Stimulated activated CD8-positive, alpha-beta memory T cell treated with anti-CD3 and anti-CD28 coated beads, Interleukin-7, amount 100 ng/mL, for 4 hours (primary cell): Measurements from ENCODE around the gene GCK.

ENCODE experiments used
- DNase-seq, 2 donors: peaks; one replicate each; pipeline ENCODE4 v3.0.0-alpha.2; 2020; ENCODE audit warnings: low read depth in 2 of 2

GCK gene

DNA sequence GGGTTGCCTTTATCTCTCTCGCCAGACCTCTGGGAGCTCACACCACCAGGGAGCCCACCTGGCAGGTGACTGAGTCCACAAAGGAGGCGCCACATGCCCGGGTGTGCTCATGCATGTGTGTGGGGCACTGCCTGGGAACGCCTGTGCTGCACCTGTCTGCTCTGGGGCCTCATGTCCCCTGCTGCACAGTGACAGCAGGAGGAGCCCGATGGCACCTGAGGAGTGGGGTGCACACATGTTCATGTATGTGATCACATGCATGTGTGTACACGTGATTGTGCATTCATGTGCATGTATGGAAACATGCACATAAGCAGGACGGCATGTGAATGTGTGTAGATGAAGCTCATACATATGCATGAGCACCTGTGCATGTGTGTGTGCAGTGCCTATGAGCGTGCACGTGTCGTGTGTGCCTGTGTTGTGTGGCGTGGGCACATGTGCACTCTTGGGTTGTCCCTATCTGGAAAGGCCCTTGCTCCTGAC is 33.6 kb upstream of the GCK start:
- no peak for DNase-seq

DNA sequence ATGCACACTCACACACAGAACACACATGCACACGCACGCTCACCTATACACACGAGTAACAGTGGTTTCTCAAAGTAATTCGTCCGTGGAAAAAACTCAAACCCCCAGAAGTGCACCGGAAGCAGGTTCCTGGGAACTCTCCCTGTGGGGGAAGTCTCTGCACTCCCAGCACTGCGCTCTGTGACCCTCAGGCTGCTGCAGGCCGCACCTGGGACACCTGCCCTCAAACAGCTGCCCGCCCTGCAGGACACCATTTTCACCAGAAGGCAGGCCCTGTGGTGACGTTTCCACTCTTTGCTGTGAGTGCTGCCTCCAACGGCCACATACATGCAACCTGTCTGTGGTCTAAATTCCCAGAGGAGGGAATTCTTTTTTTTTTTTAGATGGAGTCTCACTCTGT is 32.8 kb upstream of the GCK start:
- DNase-seq, result no peak

DNA sequence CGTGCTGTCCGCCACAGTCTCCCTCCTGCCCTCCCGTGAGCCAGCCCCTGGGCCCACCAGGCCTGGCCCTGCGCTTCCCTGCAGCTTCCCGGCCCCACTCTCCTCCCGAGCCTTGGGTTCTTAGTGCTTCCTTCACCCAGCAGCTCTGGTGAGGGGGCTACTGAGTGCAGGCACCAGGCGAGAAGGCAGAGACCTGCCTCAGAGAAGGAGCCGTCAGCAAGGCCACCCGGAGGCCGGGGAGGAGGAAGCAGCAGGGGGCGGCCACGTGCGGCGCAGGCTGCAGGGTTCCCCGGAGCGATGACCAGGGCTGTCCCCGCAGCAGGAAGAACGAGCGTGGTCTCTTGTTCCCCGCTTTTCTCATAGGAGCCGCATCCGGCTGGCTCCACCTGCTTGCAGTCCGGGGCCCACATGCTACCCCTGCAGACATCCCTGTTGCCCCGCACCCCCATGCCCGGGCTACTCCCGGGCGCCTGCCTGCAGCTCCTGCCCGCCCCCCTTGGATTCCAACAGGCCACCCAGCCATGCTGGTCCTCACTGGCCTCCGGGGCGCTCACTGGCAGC is 32.1 kb upstream of the GCK start:
- no peak for DNase-seq

DNA sequence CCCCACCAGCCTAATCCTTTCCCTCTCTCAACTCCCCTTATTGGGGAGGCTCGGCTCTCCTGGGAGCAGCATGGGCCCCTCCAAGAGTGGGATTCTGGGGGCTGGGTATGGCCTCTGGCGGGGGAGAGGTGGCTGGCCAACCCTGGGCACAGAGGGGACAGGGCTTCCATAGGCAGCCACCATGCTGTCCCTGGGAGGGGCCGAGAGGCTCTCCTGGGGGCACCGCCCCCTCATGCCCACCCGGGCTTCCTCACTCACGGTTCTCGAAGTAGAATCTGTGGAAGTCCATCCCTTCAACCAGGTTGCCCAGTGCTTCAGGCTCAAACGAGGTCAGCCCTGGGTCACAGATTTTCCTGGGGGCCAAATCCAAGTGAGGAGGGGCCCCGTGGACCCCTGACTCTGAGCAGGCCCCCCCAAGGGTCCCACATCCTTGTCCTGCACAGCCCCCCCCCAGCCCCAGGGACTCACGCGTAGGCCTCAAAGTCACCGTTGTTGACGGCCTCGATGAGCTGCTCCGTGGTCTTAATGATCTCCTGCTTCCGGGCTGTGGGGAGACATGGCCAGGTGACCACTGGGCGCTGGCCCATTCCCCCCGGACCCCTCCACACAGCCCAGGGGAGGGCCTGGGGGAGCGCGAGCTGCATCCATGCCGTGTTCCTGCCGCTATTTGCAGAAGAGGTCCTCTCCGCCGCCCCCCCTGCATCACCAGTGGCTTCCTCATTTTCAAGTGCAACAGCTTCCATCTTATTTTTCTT is 31.3 kb upstream of the GCK start:
- no peak for DNase-seq

DNA sequence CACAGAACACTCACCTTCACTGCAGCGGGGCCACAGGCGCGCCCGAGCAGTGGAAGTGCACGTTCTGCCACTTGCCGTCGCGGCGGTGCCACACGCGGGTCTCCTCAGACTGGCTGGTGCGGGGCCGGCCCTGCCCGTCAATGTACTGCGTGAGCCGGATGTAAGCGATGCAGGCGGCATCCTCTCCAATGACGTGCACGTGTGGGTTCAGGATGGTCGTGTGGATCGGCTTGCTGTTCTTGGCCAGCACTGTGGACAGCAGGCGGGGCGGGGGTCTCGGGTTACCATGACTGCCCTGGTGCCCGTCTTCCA is 30.8 kb upstream of the GCK start:
- DNase-seq, result no peak

DNA sequence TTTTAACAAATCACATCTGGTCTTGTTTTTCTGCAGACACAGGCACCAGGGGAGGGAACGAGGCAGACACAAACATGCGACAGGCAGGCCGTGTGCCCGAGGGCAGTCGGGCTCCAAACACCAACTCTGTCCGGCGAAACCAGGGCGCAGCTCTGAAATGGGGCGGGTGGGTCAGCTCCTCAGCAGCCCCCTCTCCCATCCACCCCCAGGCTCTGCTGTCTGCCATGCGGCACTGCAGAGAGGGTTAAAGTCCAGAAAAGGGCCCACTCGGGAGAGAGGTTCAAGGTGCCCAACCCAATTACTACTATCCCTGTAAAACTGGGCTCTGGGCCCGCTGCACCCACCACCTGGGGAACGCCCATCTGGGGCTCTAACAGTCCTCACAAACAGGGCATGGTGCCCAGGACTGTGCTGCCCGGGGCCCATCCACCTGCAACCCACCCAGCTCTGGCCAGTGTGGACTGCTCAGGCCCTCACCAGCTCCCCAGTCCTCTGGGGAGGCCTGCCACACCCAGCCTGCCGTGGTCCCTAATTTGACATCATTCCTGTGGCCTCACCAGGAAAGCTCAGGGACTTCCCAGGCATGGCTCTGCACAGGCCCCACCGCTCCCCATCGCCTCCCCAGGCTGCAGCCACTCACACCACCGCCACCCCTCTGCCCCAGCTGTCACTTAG is 30.3 kb upstream of the GCK start:
- DNase-seq, result no peak

DNA sequence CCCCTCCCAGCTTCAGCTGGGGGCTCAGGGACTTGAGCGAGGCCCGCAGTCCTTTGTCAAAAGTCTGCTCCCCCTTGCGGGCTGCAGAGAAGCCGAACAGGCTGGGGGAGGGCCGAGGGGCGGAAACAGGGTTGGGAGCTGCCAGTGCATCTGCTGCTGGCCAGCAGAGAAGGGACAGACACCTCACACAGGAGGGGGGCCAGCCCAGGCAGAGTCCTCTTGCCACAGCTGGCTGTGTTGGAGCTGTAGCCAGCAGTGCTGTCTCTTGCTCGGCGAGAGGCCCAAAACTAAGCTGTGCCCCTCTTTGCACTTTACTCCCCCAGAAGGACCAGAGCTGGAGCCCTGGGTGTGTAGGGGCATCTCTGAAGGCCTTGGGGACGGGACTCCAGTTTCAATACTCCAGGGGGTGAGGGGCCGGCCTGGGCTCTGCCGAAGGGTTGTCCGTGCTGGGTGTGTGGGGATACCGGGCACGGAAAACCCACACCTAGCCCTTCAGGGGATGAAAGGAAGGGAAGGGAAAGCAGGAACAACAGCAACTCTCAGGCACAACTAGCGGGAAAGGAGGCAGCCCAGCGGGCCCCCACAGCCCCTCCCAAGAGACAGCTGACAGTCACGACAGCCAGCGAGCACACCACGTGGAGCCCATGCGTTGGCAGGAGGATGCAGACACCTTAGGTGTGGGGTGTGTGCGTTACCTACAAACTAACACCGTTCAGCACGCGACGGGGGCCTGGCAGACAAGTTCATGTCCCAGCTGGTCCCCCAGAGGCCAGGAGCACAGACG is 29.4 kb upstream of the GCK start:
- no peak for DNase-seq

DNA sequence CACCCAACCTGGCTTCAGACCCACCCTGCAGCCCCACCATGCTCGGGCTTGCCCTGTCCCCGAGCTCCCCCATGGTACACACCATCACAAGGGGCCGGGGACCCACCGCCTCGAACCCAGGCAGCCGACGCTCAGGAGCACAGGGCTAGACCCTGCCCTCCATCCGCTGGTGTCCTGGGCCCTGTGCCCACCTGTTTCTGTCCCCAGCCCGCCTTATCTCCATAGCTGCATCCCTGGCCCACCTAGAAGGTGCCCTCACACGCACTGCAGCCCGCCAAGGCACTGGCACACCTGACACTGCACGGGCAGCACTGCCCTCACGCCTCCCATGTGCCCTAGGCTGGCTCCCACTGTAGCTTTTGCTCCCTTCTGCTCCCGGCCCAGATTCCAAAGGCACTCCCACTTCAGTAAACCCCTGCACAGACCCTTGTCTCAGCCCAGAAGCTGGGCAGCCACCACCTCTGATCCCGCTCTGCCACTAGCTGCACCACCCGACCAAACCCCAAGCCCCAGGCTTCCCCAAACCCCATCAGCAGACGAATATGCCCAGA is 28.7 kb upstream of the GCK start:
- no peak for DNase-seq

DNA sequence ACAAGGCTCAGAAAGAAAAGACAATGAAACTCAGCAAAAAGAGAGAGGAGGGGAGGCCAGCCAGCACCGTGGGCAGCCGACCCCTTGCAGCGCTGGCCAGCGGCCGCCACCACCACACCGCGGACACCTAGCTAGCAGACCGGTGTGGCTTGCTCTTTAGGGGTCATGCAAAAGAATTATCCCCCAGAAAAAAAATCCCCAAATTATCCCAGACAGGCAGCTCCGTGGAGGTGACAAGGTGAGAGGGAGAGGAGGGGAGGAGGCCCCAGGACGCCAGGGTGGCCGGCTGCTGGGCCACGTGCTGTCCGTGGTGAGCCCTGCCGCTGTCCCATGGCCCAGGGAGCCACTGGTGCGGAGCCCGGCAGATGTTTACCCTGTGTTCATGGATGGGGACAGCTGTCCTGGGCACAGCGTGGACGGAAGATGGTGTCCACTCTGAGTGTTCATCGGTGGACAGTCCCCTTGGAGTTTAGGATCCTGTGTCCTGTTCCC is 28.0 kb upstream of the GCK start:
- no peak for DNase-seq

DNA sequence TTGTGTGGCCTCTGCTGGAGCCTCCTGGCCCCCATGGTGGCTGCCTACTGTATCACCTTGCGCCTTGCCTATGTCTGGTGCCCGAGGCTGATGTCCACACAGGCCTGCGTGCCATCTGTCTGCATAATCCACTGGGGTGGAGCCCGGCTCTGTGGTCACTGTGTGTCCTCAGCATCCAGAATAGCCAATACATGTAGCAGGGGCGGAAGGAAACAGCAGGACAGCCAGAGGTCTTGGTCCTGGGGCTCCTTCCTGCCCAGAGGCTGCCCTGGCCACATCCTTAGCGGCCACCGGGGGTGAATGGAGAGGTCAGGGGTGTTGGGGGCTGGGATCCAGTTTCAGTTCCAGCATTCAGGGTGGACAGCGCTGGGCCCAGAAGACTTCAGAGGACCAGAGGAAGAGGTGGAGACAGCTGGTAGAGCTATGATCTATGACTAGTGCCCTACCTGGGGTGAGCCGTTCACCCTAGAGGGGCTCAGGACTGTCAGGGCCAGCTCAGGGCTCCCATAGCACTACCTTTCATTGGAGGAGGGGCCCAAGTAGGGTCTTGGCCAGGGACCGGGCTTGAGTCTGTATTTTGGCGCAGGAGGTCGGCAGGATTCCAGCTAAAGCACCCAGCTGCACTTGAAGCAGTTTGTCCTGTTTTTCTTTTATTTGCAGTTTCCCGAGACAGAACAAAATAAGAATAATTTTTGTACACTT is 27.4 kb upstream of the GCK start:
- DNase-seq, result no peak

DNA sequence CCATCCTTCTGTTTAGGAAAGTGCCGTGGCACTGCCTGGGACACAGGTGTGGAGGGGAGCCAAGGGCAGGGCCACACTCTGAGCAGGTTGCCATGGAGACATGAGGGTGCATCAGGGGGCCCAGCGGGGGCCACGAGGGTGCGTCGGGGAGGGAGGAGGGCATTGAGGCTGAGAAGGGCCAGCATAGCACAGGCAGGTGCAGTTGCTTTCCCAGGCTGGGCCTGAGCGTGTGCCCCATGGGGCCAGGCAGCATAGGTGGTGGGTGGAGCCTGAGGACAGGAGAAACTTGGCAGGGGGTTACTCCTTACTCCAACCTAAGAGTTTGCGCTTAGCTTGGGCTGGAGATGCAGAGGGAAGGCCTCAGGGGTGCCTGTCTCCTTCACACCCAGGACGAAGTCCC is 26.8 kb upstream of the GCK start:
- DNase-seq, result no peak

DNA sequence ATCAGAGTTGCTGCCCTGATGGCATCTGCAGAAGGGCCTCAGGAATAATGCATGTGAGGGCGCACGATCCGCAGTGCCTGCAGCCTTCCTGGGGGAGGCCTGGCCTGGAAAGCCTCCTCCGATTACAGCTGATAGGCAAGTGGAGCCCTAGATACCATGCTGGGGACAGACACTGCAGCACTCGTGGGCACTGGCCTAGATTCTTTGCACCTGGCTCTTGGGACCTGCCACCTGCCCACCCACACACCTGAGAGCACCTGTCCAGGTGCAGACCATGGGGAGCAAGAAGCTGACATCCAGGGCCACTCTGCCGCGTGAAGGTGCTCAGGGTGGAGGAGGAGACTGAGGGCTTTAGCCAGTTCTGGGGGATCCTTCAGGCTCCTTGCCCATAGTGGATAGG is 26.3 kb upstream of the GCK start:
- no peak for DNase-seq

DNA sequence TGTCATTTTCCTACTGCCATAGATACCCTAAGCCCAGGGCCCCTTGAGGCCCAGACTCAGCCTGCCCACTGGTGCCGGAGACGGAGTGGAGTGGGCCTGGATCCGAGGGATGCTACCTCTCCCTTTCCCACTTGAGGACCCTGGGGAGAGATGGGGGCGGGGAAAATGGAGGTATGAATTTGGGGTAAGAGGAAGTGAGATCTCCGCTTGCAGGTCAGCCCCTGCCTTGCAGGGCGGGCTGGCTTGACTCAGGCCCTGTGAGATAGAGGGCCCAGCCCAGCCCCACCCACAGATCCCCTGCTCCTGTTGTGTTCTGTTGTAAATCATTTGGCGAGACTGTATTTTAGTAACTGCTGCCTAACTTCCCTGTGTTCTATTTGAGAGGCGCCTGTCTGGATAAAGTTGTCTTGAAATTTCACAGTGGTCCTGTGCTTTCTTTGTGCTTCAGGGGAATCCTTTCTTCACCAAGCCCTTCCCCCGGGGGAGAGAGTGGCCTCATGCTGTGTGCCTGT is 24.7 kb upstream of the GCK start:
- no peak for DNase-seq

DNA sequence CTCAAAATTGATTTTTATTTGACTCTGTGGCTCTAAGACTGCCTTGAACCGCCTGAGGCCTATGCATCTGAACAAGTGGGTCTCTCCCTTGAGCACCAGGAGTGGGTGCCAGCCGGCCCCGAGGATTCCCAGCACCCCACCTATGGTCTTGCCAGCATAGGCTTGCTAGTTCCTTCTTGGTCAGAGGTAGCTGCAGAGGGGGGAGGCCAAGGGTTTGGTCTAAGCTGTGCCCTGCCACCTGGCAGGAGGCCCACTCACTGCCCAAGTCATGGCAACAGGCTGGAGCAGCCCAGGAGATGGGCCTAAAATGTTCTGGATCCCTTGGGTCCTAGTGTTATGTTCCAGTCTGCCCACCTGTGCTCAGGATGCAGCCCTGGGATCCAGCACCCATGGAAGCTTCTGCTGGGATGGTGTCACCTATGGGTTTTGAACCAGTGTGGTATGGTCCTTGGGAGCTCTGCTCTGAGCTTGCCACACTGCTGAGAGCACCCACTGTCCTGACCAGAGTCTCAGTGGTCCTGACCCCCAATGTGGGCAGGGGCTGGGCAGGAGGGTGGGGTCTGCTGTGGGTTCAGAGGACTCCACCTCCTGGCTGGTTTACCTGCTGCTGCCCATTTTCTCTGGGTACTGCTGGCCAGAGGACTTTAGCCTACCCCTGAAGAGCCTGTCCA is 24.1 kb upstream of the GCK start:
- DNase-seq, result no peak

DNA sequence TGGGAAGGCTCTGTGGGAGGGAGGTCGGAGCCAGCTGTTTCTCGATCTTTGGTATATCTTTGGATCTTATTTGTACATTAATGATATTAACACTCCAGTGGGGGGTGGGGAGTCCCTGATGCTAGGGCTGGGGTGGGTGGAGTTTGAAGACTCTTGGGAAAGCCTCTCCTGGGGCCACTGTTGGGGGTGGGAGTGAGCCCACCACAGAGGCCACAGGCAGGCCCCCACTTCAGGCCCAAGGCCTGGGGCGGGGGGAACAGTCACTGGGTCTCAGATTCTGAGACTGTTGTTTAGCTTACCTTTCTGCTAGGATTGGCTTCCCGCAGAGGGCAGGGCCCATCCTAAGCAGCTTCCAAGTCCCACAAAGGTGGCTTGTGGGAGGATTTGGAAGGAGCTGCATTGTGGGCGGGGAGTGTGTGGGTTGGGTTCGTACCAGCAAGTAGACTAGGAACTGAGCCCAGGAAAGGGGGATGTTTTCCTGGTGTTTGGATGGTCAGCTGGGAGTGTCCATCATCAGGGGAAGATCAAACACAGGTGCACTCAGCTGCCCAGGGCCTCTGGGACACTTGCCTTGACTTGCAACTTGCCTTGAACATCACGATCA is 23.4 kb upstream of the GCK start:
- DNase-seq, result no peak

DNA sequence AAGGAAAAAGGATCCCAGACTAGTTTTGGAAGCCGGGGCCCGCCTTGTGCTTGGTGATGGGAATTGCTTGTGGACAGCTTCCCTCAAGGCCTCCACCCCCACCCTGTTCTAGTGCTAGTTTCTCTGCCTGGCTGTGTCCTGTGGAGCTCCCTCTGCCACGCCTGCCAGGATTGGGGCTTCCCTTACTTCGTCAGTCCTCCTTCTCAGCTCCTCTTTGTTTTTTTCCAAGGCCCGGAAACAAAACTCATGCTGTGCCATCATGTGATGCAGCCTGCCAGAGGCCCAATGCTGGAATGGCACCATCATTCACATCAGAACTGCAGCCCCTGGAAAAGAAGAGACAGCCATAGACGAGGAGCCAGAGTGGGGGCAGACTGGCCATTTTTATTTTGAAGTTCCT is 22.8 kb upstream of the GCK start:
- DNase-seq, result no peak

DNA sequence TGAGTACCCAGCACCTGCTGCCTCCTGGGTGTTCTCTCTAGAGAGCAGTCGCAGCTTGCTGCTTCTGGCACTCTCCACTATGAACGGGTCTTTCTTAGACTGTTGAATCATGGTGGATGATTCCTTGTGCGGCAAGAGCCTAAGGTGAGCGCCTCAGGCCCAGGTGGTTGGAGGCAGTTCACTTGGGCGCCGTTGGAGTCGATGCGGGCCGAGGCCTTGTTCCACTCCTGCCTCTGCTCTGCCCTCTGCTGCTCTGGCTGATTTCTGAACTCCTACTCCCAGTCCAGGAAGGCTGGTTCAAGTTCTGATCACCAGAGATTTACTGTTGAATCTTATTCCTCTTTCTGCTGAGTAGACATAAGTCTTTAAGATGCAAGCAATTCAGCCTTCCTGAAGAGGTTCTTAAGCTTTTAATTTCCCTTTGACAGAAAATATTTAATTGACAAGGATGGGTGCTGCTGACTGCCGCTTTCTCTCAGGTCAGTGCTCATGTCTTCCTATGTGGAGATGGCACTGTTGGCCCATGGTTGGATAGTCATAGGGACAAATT is 22.0 kb upstream of the GCK start:
- no peak for DNase-seq

DNA sequence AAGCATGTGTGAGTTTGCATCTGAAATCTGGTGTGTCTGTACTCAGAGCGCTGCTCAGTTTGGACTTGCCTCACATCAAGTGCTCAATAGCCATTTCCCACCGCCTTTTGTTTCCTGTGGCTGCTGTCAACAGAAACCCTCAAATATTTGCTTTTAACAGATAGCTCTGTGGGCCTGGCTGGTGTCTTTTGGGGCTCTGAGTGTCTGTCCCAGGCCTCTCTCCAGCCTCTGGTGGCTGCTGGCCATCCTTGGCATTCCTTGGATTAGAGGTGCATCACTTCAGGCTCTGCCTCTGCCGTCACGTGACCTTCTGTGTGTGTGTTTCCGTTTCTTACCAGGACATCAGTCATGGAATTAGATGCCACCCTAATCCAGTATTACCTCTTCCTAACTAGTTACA is 20.9 kb upstream of the GCK start:
- DNase-seq, result no peak

DNA sequence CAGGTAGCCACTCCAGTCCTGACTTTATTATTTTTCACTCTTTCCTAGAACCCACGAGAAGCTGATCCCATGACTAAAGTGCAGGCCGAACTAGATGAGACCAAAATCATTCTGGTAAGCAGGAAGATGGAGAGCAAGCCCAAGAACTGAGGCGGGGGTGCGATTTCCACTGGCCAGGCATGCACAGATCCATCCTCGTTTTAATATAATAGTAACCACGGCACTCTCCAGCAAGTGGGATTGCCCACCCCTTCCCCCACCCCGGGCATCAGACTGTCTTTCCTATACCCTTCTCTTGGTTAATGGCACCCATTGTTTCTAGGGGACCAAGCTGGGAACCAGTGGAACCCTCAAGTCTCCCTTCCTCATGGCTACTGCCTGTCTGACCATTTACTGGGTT is 18.8 kb upstream of the GCK start:
- DNase-seq, result no peak

DNA sequence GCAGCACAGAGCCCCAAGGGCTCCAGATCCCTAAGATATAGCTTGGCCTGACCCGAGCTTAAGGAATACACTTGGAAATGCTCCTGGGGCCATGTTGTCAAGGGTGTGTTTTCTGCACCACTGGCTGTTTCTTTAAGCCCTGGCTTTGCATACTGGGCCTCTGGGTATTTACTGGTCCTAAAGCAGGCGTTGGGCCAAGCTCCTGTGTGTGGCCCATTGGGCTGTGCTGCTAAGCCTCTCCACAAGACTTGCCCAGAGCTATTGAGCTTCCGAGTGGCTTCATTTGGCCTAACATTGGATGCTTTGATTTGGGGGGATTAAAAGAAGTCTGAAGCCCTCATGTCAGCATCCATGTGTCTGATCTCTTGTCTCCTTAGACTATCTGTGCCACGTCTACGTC is 16.8 kb upstream of the GCK start:
- DNase-seq, result no peak
